IMR-90 (cell line): ENCODE measurements around the gene FMN2. TPM values are rescaled to one million over a fixed set of nuclear protein-coding genes. Genes with fewer than 3 reads are reported as not detected.

ENCODE experiments used
- ATAC-seq: fragments of 200-7000 bp; cut with Tn5 transposase; 2 replicates; pipeline ENCODE4 v1.9.1; 2020; ENCODE audit warnings: low read depth, mild to moderate bottlenecking, moderate library complexity
- BruUV-seq: library from RNA; stranded (reverse); fragments of 400-500 nt; replicated peaks from 2 replicates; lab custom pipeline; 2021; lab: Mats Ljungman, UMichigan
- CTCF ChIA-PET: fragments of 300-600 bp; formaldehyde crosslinking; extraction: SDS; loops from one replicate; lab custom pipeline; 2021; ENCODE audit warnings: antibody characterized with exemption; lab: Yijun Ruan, JAX
- POLR2A ChIA-PET: fragments of 300-600 bp; sonication (Branson Sonifier 250); formaldehyde crosslinking; loops from one replicate; lab custom pipeline; 2022; ENCODE audit warnings: antibody characterized with exemption; ENCODE audit not compliant: unreplicated experiment; lab: Charles Lee
- DNase-seq: peaks from one replicate; pipeline ENCODE4 v3.0.0; 2013
- H2AFZ ChIP-seq: replicated peaks from 2 replicates; pipeline ENCODE3; 2013; ENCODE audit warnings: low read length, mild to moderate bottlenecking; ENCODE audit not compliant: poor library complexity
- H2AK5ac ChIP-seq: 2 replicates; pipeline ENCODE4 v1.6.1; 2013; ENCODE audit warnings: low read depth, low read length, inconsistent platforms
- H2AK9ac ChIP-seq: replicated peaks from 2 replicates; pipeline ENCODE3; 2013; ENCODE audit warnings: mild to moderate bottlenecking, low read depth, low read length, moderate library complexity; ENCODE audit not compliant: poor library complexity
- H2BK120ac ChIP-seq: 2 replicates; pipeline ENCODE4 v1.6.1; 2013; ENCODE audit warnings: low read depth, low read length, inconsistent platforms
- H2BK15ac ChIP-seq: 3 replicates; pipeline ENCODE4 v1.6.1; 2013; ENCODE audit warnings: low read depth, low read length, inconsistent platforms
- H2BK20ac ChIP-seq: 2 replicates; pipeline ENCODE4 v1.6.1; 2013; ENCODE audit warnings: low read depth, mild to moderate bottlenecking, inconsistent platforms, low read length, moderate library complexity
- H2BK5ac ChIP-seq: 2 replicates; pipeline ENCODE4 v1.6.1; 2013; ENCODE audit warnings: mild to moderate bottlenecking, low read depth, low read length, inconsistent platforms; ENCODE audit not compliant: poor library complexity, severe bottlenecking
- H3K14ac ChIP-seq: replicated peaks from 2 replicates; pipeline ENCODE4 v1.6.1; 2013; ENCODE audit warnings: low read depth, low read length, inconsistent platforms
- H3K18ac ChIP-seq: 2 replicates; pipeline ENCODE4 v1.6.1; 2013; ENCODE audit warnings: low read depth, low read length, control low read depth
- H3K23ac ChIP-seq: 2 replicates; pipeline ENCODE4 v1.6.1; 2013; ENCODE audit warnings: low read depth, low read length, inconsistent platforms
- H3K27ac ChIP-seq: 2 replicates; pipeline ENCODE4 v1.5.1; 2013; ENCODE audit warnings: mild to moderate bottlenecking, control low read depth, low read length; ENCODE audit not compliant: insufficient read depth
- H3K27me3 ChIP-seq: 2 replicates; pipeline ENCODE4 v1.6.1; 2013; ENCODE audit warnings: low read length; ENCODE audit not compliant: control insufficient read depth, insufficient read depth
- H3K36me3 ChIP-seq: 2 replicates; pipeline ENCODE4 v1.6.1; 2013; ENCODE audit warnings: low read length, mixed read lengths; ENCODE audit not compliant: control insufficient read depth, insufficient read depth
- H3K4ac ChIP-seq: 2 replicates; pipeline ENCODE4 v1.6.1; 2013; ENCODE audit warnings: low read depth, low read length, inconsistent platforms
- H3K4me1 ChIP-seq: 2 replicates; pipeline ENCODE4 v1.6.1; 2013; ENCODE audit warnings: low read length, mixed read lengths; ENCODE audit not compliant: control insufficient read depth, insufficient read depth
- H3K4me2 ChIP-seq: 2 replicates; pipeline ENCODE4 v1.6.1; 2013; ENCODE audit warnings: low read depth, mild to moderate bottlenecking, control low read depth, low read length, moderate library complexity
- H3K4me3 ChIP-seq: 2 replicates; pipeline ENCODE4 v1.5.1; 2013; ENCODE audit warnings: low read depth, mild to moderate bottlenecking, control low read depth, low read length, moderate library complexity; ENCODE audit not compliant: insufficient read depth
- H3K56ac ChIP-seq: 2 replicates; pipeline ENCODE4 v1.6.1; 2013; ENCODE audit warnings: low read length, inconsistent platforms; ENCODE audit not compliant: insufficient read depth; ENCODE audit errors: extremely low read depth
- H3K79me1 ChIP-seq, 2 experiments: 2 replicates each; pipeline ENCODE4 v1.6.1; 2013; ENCODE audit warnings: low read length in 2 of 2, inconsistent platforms in 1 of 2, low read depth in 1 of 2
- H3K9ac ChIP-seq: 2 replicates; pipeline ENCODE4 v1.6.1; 2013; ENCODE audit warnings: low read depth, low read length, control low read depth
- H3K9me1 ChIP-seq: 2 replicates; pipeline ENCODE4 v1.6.1; 2013; ENCODE audit warnings: low read length, inconsistent platforms; ENCODE audit not compliant: insufficient read depth
- H3K9me3 ChIP-seq: 2 replicates; pipeline ENCODE4 v1.6.1; 2013; ENCODE audit warnings: low read length; ENCODE audit not compliant: control insufficient read depth, insufficient read depth
- H4K20me1 ChIP-seq: 2 replicates; pipeline ENCODE4 v1.6.1; 2013; ENCODE audit warnings: low read length, inconsistent platforms; ENCODE audit not compliant: insufficient read depth
- H4K5ac ChIP-seq: 2 replicates; pipeline ENCODE4 v1.6.1; 2013; ENCODE audit warnings: mild to moderate bottlenecking, low read depth, low read length, control low read depth
- H4K8ac ChIP-seq, 2 experiments: 2 replicates each; pipeline ENCODE4 v1.6.1; 2013; ENCODE audit warnings: low read depth in 2 of 2, low read length in 2 of 2, control low read depth in 1 of 2, inconsistent platforms in 1 of 2
- H4K91ac ChIP-seq: 2 replicates; pipeline ENCODE4 v1.6.1; 2013; ENCODE audit warnings: low read depth, low read length, inconsistent platforms; ENCODE audit not compliant: insufficient read depth
- BHLHE40 ChIP-seq: fragments of 150-350 bp; IDR thresholded peaks from 2 replicates; pipeline ENCODE4 v1.6.1; 2016; ENCODE audit warnings: mild to moderate bottlenecking, low read depth, low read length
- CEBPB ChIP-seq: IDR thresholded peaks from 2 replicates; pipeline ENCODE4 v1.6.1; 2012; ENCODE audit warnings: low read depth, low read length, improper control_type of control experiment
- CTCF ChIP-seq: conservative IDR thresholded peaks from 2 replicates; pipeline ENCODE4 v1.5.1; 2012; ENCODE audit warnings: mild to moderate bottlenecking, low read depth, low read length, improper control_type of control experiment
- FOS ChIP-seq: fragments of 150-350 bp; IDR thresholded peaks from 2 replicates; pipeline ENCODE4 v1.6.1; 2016; ENCODE audit warnings: low read depth, low read length
- MAFK ChIP-seq: IDR thresholded peaks from 2 replicates; pipeline ENCODE4 v1.6.1; 2012; ENCODE audit warnings: low read depth, low read length, improper control_type of control experiment
- MXI1 ChIP-seq: IDR thresholded peaks from 2 replicates; pipeline ENCODE4 v1.6.1; 2012; ENCODE audit warnings: low read depth, mild to moderate bottlenecking, low read length, moderate library complexity, borderline replicate concordance
- NFE2L2 ChIP-seq: fragments of 150-350 bp; IDR thresholded peaks from 2 replicates; pipeline ENCODE4 v1.6.1; 2016; ENCODE audit warnings: low read depth, mild to moderate bottlenecking, low read length
- POLR2A ChIP-seq: IDR thresholded peaks from 2 replicates; pipeline ENCODE4 v1.6.1; 2012; ENCODE audit warnings: mild to moderate bottlenecking, low read depth, low read length
- RAD21 ChIP-seq: IDR thresholded peaks from 2 replicates; pipeline ENCODE4 v1.6.1; 2012; ENCODE audit warnings: low read length, improper control_type of control experiment
- RCOR1 ChIP-seq: IDR thresholded peaks from 2 replicates; pipeline ENCODE4 v1.6.1; 2012; ENCODE audit warnings: mild to moderate bottlenecking, low read length, improper control_type of control experiment; ENCODE audit not compliant: insufficient replicate concordance
- SMC3 ChIP-seq: fragments of 150-350 bp; IDR thresholded peaks from 2 replicates; pipeline ENCODE4 v1.6.1; 2016; ENCODE audit warnings: low read depth, mild to moderate bottlenecking, antibody characterized with exemption, low read length, moderate library complexity
- USF2 ChIP-seq: fragments of 150-350 bp; IDR thresholded peaks from 2 replicates; pipeline ENCODE4 v1.6.1; 2017; ENCODE audit warnings: mild to moderate bottlenecking, antibody characterized with exemption, low read length, low read depth
- WGBS, 2 experiments: methylation state at CpG; one replicate each; pipeline versions ENCODE4 v1.1.5 to v1.1.7; 2013; ENCODE audit warnings: missing lambda C conversion rate in 2 of 2; ENCODE audit not compliant: insufficient read length in 1 of 2; ENCODE audit errors: extremely low coverage in 2 of 2; 5-methylcytosine and 5-hydroxymethylcytosine counted together
- dilution Hi-C: fragments of 300-500 bp; cut with HindIII; formaldehyde crosslinking; loops from one replicate; pipeline ENCODE4 v1.14.3; 2018; ENCODE audit warnings: low sequenced_read_pairs; ENCODE audit not compliant: unreplicated experiment
- in situ Hi-C: fragments of 300-500 bp; cut with MboI; formaldehyde crosslinking; loops from 3 replicates; pipeline ENCODE4 v1.14.3; 2019; ENCODE audit warnings: low sequenced_read_pairs, inconsistent platforms, mixed read lengths
- intact Hi-C: fragments of 100-400 bp; cut with micrococcal nuclease; formaldehyde crosslinking; loops from 2 replicates; pipeline ENCODE4 v1.10.0; 2022
- polyA plus RNA-seq, 3 experiments: library from polyadenylated mRNA; depleted of rRNA; stranded (reverse); fragments of >200 nt; gene quantifications; 2 replicates each; pipeline ENCODE4 v1.2.3, GENCODE V29; 2012; ENCODE audit warnings: low replicate concordance in 1 of 3
- total RNA-seq: library from RNA; depleted of rRNA; stranded (reverse); fragments of >200 nt; gene quantifications from 2 replicates; pipeline ENCODE4 v1.2.3, GENCODE V29; 2012

Gene FMN2
- total and polyA plus RNA-seq, 2 of the 4 experiments (the other 2 are of a cell fraction): 29.0 to 35.8 TPM

GRCh38 chr1:240138867-240139266 is 47.2 kb downstream of the FMN2 start:
- ChIA-PET CTCF (no interaction called here), POLR2A (interaction anchor here (0.7 kb wide), 1 partner anchor 38 kb away, joined by 10 read pairs; no protein-coding TSS in a partner anchor)
- Histone ChIP-seq H4K91ac (no peak overlapping the region), H3K79me1 (peaks cover 17 to 53% of the 10 kb centered on the region in 2 experiments), H2AK9ac (no peak overlapping the region), H2BK20ac (no peak overlapping the region), H3K27me3 (no peaks in the 10 kb centered on the region), H2AK5ac (no peak overlapping the region), H3K4me1 (peaks cover 3% of the 10 kb centered on the region), H2BK5ac (no peak overlapping the region), H3K4ac (no peak overlapping the region), H2BK120ac (no peak overlapping the region), H4K8ac (no peak overlapping the region), H3K23ac (no peak overlapping the region), H2AFZ (no peak overlapping the region), H4K20me1 (peaks cover 2% of the 10 kb centered on the region; the same call in 1 of the 2 replicates), H3K56ac (no peak overlapping the region), H3K14ac (no peak overlapping the region), H4K5ac (no peak overlapping the region), H2BK15ac (no peak overlapping the region), H3K4me3 (no peak overlapping the region), H3K9ac (no peak overlapping the region), H3K27ac (no peak overlapping the region), H3K4me2 (no peak overlapping the region), H3K9me3 (no peaks in the 10 kb centered on the region), H3K18ac (no peak overlapping the region), H3K9me1 (peaks cover 10% of the 10 kb centered on the region), H3K36me3 (no peaks in the 10 kb centered on the region; the same call in none of the 2 replicates)
- DNase-seq: no peak
- dilution Hi-C loops: no loop called here
- intact Hi-C loops: no loop called here
- TF ChIP-seq BHLHE40: no peak
- no peak for TF ChIP-seq USF2
- no peak for TF ChIP-seq RAD21
- TF ChIP-seq CEBPB: no peak
- TF ChIP-seq MXI1: no peak
- no peak for TF ChIP-seq MAFK
- no peak for TF ChIP-seq NFE2L2
- no peak for TF ChIP-seq FOS
- no peak for TF ChIP-seq SMC3
- TF ChIP-seq POLR2A: no peak
- no peak for TF ChIP-seq CTCF
- no peak for TF ChIP-seq RCOR1
- ATAC-seq: no peak
- in situ Hi-C loops: no loop called here
- 67% methylated on average over 1 of the region's 4 CpGs; no CpG with 5 or more reads in 1 of the 2 experiments for WGBS, 2 experiments
- BruUV-seq: no TSS peak
